Activated T-helper 2 cell treated with anti-CD3 and anti-CD28 coated beads, Interferon-gamma antibody, Interleukin-2, Interleukin-4, amounts not matched to agents 10 μg/mL and 5 μg/mL and 100 μg/mL, durations not matched to agents 14 hours and 24 hours and 36 hours (primary cell): ENCODE results near the gene STEAP1. TPM values are rescaled to one million over a fixed set of nuclear protein-coding genes. Genes with fewer than 3 reads are reported as not detected.
"Not testable (repeated sequence)": the region's sequence is repeated elsewhere in the genome, so short reads cannot be mapped to it uniquely, and the experiment has no call there.

Source experiments
- DNase-seq: peaks from one replicate; pipeline ENCODE4 v3.0.0; 2021; ENCODE audit warnings: low spot score
- H3K27ac Mint-ChIP-seq: one replicate; pipeline ENCODE4 v1.8.0; 2021; ENCODE audit warnings: mixed read lengths
- H3K27me3 Mint-ChIP-seq: one replicate; pipeline ENCODE4 v1.8.0; 2021; ENCODE audit warnings: low read depth, mixed read lengths
- H3K36me3 Mint-ChIP-seq: one replicate; pipeline ENCODE4 v1.8.0; 2021; ENCODE audit warnings: low read depth, mixed read lengths
- H3K4me1 Mint-ChIP-seq: one replicate; pipeline ENCODE4 v1.8.0; 2021; ENCODE audit warnings: low read depth, mixed read lengths
- H3K4me3 Mint-ChIP-seq: one replicate; pipeline ENCODE4 v1.8.0; 2021; ENCODE audit warnings: low read depth, mild to moderate bottlenecking, moderate library complexity, mixed read lengths
- H3K9me3 Mint-ChIP-seq: one replicate; pipeline ENCODE4 v1.8.0; 2021; ENCODE audit warnings: mixed read lengths
- intact Hi-C: fragments of 100-400 bp; cut with micrococcal nuclease; formaldehyde crosslinking; loops from one replicate; pipeline ENCODE4 v1.15.1; 2023
- total RNA-seq: library from RNA; stranded (reverse); gene quantifications from 2 replicates; pipeline ENCODE4 v1.2.3, GENCODE V29; 2022

The STEAP1 gene
- total RNA-seq, 1 donor from 2014 or later, result 0.50 TPM

GRCh38 chr7:90178679-90179278, 24.5 kb downstream of the STEAP1 start:
- Mint-ChIP-seq H3K4me1 (peaks cover 18% of the 10 kb centered on the region), H3K27ac (peak overlapping the region; percentile 77), H3K4me3 (no peak overlapping the region), H3K9me3 (peaks cover 5% of the 10 kb centered on the region), H3K27me3 (no peaks in the 10 kb centered on the region), H3K36me3 (no peaks in the 10 kb centered on the region)
- DNase-seq, result no peak
- intact Hi-C loops, result no loop called here

- H3K27me3 Mint-ChIP-seq, result no peaks in the 10 kb centered on the region
- intact Hi-C loops, result no loop called here
- peaks cover 5% of the 10 kb centered on the region for H3K9me3 Mint-ChIP-seq
- peaks cover 18% of the 10 kb centered on the region for H3K4me1 Mint-ChIP-seq
- H3K4me3 Mint-ChIP-seq, result no peak overlapping the region
- no peaks in the 10 kb centered on the region for H3K36me3 Mint-ChIP-seq
- DNase-seq, result no peak
- no peak overlapping the region for H3K27ac Mint-ChIP-seq
Observed at GRCh38 chr7:90180011-90180585, 25.8 kb downstream of the STEAP1 start.

GRCh38 chr7:90180649-90181048, 26.4 kb downstream of the STEAP1 start:
- intact Hi-C loops, result no loop called here
- no peak for DNase-seq
- Mint-ChIP-seq H3K9me3 (peaks cover 5% of the 10 kb centered on the region), H3K4me3 (no peak overlapping the region), H3K27ac (no peak overlapping the region), H3K27me3 (no peaks in the 10 kb centered on the region), H3K4me1 (peaks cover 18% of the 10 kb centered on the region), H3K36me3 (no peaks in the 10 kb centered on the region)

GRCh38 chr7:90181485-90181884, 27.2 kb downstream of the STEAP1 start:
- H3K4me3 Mint-ChIP-seq, result no peak overlapping the region
- no peak overlapping the region for H3K27ac Mint-ChIP-seq
- DNase-seq, result no peak
- peaks cover 18% of the 10 kb centered on the region for H3K4me1 Mint-ChIP-seq
- H3K36me3 Mint-ChIP-seq, result no peaks in the 10 kb centered on the region
- peaks cover 5% of the 10 kb centered on the region for H3K9me3 Mint-ChIP-seq
- no peaks in the 10 kb centered on the region for H3K27me3 Mint-ChIP-seq
- intact Hi-C loops, result no loop called here

DNA sequence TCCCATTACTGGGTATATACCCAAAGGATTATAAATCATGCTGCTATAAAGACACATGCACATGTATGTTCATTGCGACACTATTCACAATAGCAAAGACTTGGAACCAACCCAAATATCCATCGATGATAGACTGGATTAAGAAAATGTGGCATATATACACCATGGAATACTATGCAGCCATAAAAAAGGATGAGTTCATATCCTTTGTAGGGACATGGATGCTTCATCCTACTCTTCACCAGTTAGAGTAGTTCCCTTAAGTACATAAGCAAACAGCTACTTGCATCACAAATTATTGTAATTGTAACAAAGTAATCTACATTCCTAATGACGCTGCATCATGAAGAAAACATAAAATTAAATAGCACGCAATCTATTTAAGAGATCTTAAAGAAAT, 32.0 kb downstream of the STEAP1 start:
- H3K4me3 Mint-ChIP-seq, H3K27ac Mint-ChIP-seq, DNase-seq, intact Hi-C loops, H3K9me3 Mint-ChIP-seq, H3K27me3 Mint-ChIP-seq, H3K4me1 Mint-ChIP-seq, H3K36me3 Mint-ChIP-seq: not testable (repeated sequence)

GRCh38 chr7:90187507-90188050, 33.3 kb downstream of the STEAP1 start:
- no peaks in the 10 kb centered on the region for H3K36me3 Mint-ChIP-seq
- DNase-seq, result no peak
- no peaks in the 10 kb centered on the region for H3K27me3 Mint-ChIP-seq
- H3K4me1 Mint-ChIP-seq, result no peaks in the 10 kb centered on the region
- H3K4me3 Mint-ChIP-seq, result no peak overlapping the region
- peaks cover 4% of the 10 kb centered on the region for H3K9me3 Mint-ChIP-seq
- no peak overlapping the region for H3K27ac Mint-ChIP-seq
- intact Hi-C loops, result no loop called here

DNA sequence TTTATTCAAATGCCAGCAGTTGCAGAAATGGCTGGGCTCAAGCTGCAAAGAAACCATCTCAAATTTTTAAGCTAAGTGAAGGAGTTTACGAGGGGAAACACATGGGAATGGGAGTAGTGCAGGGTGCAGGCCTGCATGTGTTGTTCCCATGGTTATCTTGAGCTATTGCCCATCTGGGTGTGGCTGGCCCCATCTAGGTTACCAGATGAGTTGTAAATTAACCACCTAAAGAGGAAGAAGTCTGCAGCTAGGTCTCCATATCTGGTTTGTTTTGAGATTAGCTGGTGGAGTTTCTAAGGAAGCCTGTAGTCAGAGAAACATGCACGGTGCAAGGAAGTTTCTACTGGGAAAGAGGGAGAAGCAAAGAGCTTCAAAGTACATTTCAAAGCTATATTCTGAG, 34.0 kb downstream of the STEAP1 start:
- Mint-ChIP-seq H3K36me3 (no peaks in the 10 kb centered on the region), H3K4me1 (no peaks in the 10 kb centered on the region), H3K4me3 (no peak overlapping the region), H3K9me3 (peaks cover 8% of the 10 kb centered on the region), H3K27me3 (no peaks in the 10 kb centered on the region), H3K27ac (no peak overlapping the region)
- no peak for DNase-seq
- intact Hi-C loops, result no loop called here

GRCh38 chr7:90190995-90191394, 36.7 kb downstream of the STEAP1 start:
- intact Hi-C loops, result no loop called here
- H3K4me1 Mint-ChIP-seq, result no peaks in the 10 kb centered on the region
- no peak overlapping the region for H3K27ac Mint-ChIP-seq
- no peaks in the 10 kb centered on the region for H3K27me3 Mint-ChIP-seq
- no peaks in the 10 kb centered on the region for H3K36me3 Mint-ChIP-seq
- peaks cover 12% of the 10 kb centered on the region for H3K9me3 Mint-ChIP-seq
- DNase-seq, result no peak
- H3K4me3 Mint-ChIP-seq, result no peak overlapping the region

- Mint-ChIP-seq H3K4me1 (no peaks in the 10 kb centered on the region), H3K36me3 (no peaks in the 10 kb centered on the region), H3K27ac (no peak overlapping the region), H3K4me3 (no peak overlapping the region), H3K9me3 (peaks cover 12% of the 10 kb centered on the region), H3K27me3 (no peaks in the 10 kb centered on the region)
- intact Hi-C loops, result no loop called here
- no peak for DNase-seq
Observed at GRCh38 chr7:90191648-90192047, 37.4 kb downstream of the STEAP1 start.

- Mint-ChIP-seq H3K27me3 (no peaks in the 10 kb centered on the region), H3K27ac (no peak overlapping the region), H3K4me1 (no peaks in the 10 kb centered on the region), H3K36me3 (no peaks in the 10 kb centered on the region), H3K4me3 (no peak overlapping the region), H3K9me3 (peaks cover 12% of the 10 kb centered on the region)
- DNase-seq, result no peak
- intact Hi-C loops, result no loop called here
Observed at GRCh38 chr7:90192876-90193750, 38.8 kb downstream of the STEAP1 start.

GRCh38 chr7:90194911-90195809, 40.9 kb downstream of the STEAP1 start:
- H3K4me1 Mint-ChIP-seq, result no peaks in the 10 kb centered on the region
- no peak overlapping the region for H3K27ac Mint-ChIP-seq
- H3K27me3 Mint-ChIP-seq, result no peaks in the 10 kb centered on the region

DNA sequence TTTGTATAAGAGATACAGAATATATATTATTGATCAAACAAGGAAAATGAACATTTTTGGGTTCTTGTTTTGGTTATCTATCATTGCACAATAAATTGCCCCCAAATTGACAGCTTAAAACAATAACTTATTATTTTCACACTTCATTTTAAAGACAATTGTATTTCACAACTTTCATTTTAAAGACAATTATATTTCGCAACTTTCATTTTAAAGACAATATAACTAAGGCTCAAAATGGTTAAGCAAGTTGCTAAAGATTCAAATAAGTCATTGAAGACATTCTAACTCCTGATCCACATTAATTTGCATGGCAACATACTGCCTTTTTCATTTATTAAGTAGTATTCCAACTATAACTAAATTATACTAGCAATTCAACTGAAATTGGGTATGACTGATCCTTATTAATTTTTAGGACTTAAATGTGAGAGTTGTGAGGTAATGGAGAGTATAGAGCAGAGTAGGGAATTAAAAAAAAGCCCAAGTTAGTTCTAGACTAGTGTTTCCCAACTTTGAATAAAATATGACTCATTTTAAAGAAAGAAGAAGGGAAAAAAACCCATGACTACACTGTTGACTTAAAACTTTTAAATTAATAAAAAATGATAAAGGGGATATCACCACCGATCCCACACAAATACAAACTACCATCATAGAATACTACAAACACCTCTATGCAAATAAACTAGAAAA, 47.4 kb downstream of the STEAP1 start:
- no peak overlapping the region for H3K4me3 Mint-ChIP-seq
- no peaks in the 10 kb centered on the region for H3K4me1 Mint-ChIP-seq
- H3K27ac Mint-ChIP-seq, result no peak overlapping the region
- no peaks in the 10 kb centered on the region for H3K36me3 Mint-ChIP-seq
- no peaks in the 10 kb centered on the region for H3K9me3 Mint-ChIP-seq
- intact Hi-C loops, result loop anchor here (10.0 kb wide), 1 partner anchor 47 kb away; the partner anchor contains the start of gene STEAP1
- H3K27me3 Mint-ChIP-seq, result no peaks in the 10 kb centered on the region
- no peak for DNase-seq

More at GRCh38 chr7:90194911-90195809, 40.9 kb downstream of the STEAP1 start:
- Mint-ChIP-seq H3K36me3 (no peaks in the 10 kb centered on the region), H3K9me3 (peaks cover 12% of the 10 kb centered on the region), H3K4me3 (no peak overlapping the region)
- intact Hi-C loops, result no loop called here
- no peak for DNase-seq
